ENCODE data around the gene ZNF428. TPM values are rescaled to one million over a fixed set of nuclear protein-coding genes. Genes with fewer than 3 reads are reported as not detected.

ZNF428 gene
- total RNA-seq, 1 experiment from 2014 or later: 46.8 TPM

DNA sequence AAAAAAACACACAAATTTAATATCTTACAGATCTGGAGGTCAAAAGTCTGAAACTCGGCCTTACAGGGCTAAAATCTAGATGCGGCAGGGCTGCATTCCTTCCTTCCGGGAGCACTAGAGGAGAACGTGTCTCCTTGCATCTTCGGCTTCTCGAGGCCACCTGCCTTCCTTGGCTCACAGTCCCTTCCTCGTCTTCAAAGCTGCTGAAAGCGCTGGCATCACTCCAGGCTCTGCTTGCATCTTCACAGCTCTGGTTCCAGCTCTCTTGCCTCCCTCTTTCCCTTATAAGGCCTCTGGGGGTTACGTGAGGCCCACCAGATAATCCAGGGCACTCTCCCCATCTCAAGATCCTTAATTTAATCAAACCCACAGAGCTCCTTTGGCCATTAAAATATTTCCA is 54.6 kb downstream of the ZNF428 start:
- Histone ChIP-seq H3K4me1 (ENCODE audit: insufficient read depth, low read length) (peaks cover 11% of the 10 kb centered on the region), H4K20me1 (ENCODE audit: low read length) (no peaks in the 10 kb centered on the region), H3K9me2 (replicated peaks; ENCODE audit: low read length) (no peaks in the 10 kb centered on the region), H3K4me2 (ENCODE audit: low read length) (no peak overlapping the region), H2AFZ (ENCODE audit: low read length) (no peak overlapping the region), H3K36me3 (ENCODE audit: low read depth, low read length) (no peaks in the 10 kb centered on the region; the same call in 1 of the 2 replicates), H3K27ac (ENCODE audit: low read length) (no peak overlapping the region), H3K27me3 (ENCODE audit: low read length) (no peaks in the 10 kb centered on the region), H3K9ac (ENCODE audit: low read length) (no peak overlapping the region), H3K4me3 (ENCODE audit: low read length) (no peak overlapping the region), H3F3A (ENCODE audit: low read length, unreplicated experiment) (no peaks in the 10 kb centered on the region), H3K9me3 (ENCODE audit: low read length) (no peaks in the 10 kb centered on the region), H3K79me2 (ENCODE audit: low read length) (0 out of 2 replicates have a peak, but pooled peaks cover 2% of the 10 kb centered on the region)
- POLR2A ChIA-PET (ENCODE audit: unreplicated experiment): no interaction called here
- CTCF ChIA-PET: no interaction called here
- no peak for TF ChIP-seq EZH2phosphoT487 (IDR thresholded peaks at IDR 0.05; ENCODE audit: borderline replicate concordance, low read length)
- TF ChIP-seq, protein P1, sequence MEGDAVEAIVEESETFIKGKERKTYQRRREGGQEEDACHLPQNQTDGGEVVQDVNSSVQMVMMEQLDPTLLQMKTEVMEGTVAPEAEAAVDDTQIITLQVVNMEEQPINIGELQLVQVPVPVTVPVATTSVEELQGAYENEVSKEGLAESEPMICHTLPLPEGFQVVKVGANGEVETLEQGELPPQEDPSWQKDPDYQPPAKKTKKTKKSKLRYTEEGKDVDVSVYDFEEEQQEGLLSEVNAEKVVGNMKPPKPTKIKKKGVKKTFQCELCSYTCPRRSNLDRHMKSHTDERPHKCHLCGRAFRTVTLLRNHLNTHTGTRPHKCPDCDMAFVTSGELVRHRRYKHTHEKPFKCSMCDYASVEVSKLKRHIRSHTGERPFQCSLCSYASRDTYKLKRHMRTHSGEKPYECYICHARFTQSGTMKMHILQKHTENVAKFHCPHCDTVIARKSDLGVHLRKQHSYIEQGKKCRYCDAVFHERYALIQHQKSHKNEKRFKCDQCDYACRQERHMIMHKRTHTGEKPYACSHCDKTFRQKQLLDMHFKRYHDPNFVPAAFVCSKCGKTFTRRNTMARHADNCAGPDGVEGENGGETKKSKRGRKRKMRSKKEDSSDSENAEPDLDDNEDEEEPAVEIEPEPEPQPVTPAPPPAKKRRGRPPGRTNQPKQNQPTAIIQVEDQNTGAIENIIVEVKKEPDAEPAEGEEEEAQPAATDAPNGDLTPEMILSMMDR (conservative IDR thresholded peaks at IDR 0.05; ENCODE audit: low read depth, low read length): no peak
- BruUV-seq (replicated peaks): no TSS peak
- intact Hi-C loops (cut with micrococcal nuclease): no loop called here
- DNase-seq: no peak
- no peak for ATAC-seq

DNA sequence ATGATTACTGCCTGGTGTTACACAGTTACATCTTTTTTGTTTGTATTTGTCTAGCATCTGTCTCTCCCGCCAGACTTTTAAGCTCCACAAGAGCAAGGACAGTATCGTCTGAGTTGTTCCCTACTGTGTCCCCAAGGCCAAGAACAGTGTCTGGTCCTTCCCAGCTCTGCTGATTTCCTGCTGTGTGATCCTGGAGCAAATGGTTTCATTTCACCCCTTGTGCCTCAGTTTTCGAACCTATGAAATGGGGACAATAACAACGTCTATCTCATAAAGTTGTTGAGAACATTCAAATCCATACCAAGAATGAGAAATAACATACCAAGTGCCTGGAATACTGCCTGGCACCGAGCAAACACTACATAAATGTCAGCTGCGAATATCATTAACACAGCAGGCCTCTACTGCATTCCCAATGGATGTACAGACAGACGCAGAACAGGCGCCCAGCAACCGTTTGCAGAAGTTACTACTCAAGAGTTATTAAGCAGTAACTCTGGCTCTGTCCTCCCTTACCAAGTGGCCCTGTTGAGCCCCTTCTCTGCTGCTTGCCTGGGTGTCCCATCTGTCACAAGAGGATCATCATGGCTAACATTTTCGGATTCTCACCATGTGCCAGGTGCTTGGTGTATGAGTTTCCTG is 55.5 kb downstream of the ZNF428 start:
- no TSS peak for BruUV-seq (replicated peaks)
- H3K4me1 ChIP-seq (ENCODE audit: insufficient read depth, low read length): peaks cover 11% of the 10 kb centered on the region
- DNase-seq (no peak), ATAC-seq (no peak)
- no peaks in the 10 kb centered on the region for H3K27me3 ChIP-seq (ENCODE audit: low read length)
- ChIA-PET CTCF (no interaction called here), POLR2A (ENCODE audit: unreplicated experiment) (no interaction called here)
- no peak overlapping the region for H2AFZ ChIP-seq (ENCODE audit: low read length)
- intact Hi-C loops (cut with micrococcal nuclease): no loop called here
- no peaks in the 10 kb centered on the region for H3K9me3 ChIP-seq (ENCODE audit: low read length)
- no peaks in the 10 kb centered on the region for H4K20me1 ChIP-seq (ENCODE audit: low read length)
- TF ChIP-seq EZH2phosphoT487 (IDR thresholded peaks at IDR 0.05; ENCODE audit: borderline replicate concordance, low read length): no peak
- no peak for TF ChIP-seq EZH2 (IDR thresholded peaks at IDR 0.05; ENCODE audit: low read length, unreplicated experiment)
- TF ChIP-seq, protein P1 (conservative IDR thresholded peaks at IDR 0.05; ENCODE audit: low read depth, low read length): no peak
- H3K27ac ChIP-seq (ENCODE audit: low read length): no peak overlapping the region
- H3K9ac ChIP-seq (ENCODE audit: low read length): no peak overlapping the region
- no peaks in the 10 kb centered on the region for H3K79me2 ChIP-seq (ENCODE audit: low read length)
- H3F3A ChIP-seq (ENCODE audit: low read length, unreplicated experiment): no peaks in the 10 kb centered on the region
- H3K9me2 ChIP-seq (replicated peaks; ENCODE audit: low read length): no peaks in the 10 kb centered on the region
- H3K4me2 ChIP-seq (ENCODE audit: low read length): no peak overlapping the region
- no peaks in the 10 kb centered on the region; the same call in 1 of the 2 replicates for H3K36me3 ChIP-seq (ENCODE audit: low read depth, low read length)
- H3K4me3 ChIP-seq (ENCODE audit: low read length): no peak overlapping the region

DNA sequence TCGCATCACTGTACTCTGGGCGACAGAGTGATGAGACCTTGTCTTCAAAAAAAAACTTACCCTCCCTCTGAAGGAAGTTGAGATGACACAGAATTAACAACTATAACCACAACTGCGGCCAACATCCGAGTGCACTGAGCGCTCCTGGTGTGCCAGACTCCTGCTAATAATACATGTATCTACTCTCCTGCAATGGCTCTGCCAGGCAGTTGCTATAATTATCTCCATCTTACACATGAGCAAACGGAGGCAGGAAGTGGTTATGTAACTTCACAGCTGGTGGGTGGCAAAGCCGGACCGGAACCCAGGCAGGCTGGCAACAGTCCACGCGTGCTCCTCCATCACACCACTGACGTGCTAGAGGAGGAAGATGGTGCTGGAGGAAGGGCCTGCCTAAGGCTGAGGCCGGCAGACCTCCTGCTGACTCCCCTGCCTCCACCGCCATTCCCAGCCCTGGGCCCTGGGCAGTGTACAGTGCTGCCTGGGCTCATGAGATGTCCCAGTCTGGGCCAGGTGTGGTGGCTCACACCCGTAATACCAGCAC is 56.7 kb downstream of the ZNF428 start:
- TF ChIP-seq, protein P1 (conservative IDR thresholded peaks at IDR 0.05; ENCODE audit: low read depth, low read length): no peak
- TF ChIP-seq EZH2 (IDR thresholded peaks at IDR 0.05; ENCODE audit: low read length, unreplicated experiment) (no peak), EZH2phosphoT487 (IDR thresholded peaks at IDR 0.05; ENCODE audit: borderline replicate concordance, low read length) (no peak)
- no peak overlapping the region for H3K4me3 ChIP-seq (ENCODE audit: low read length)
- no peak overlapping the region for H2AFZ ChIP-seq (ENCODE audit: low read length)
- H4K20me1 ChIP-seq (ENCODE audit: low read length): no peaks in the 10 kb centered on the region
- no TSS peak for BruUV-seq (replicated peaks)
- no peaks in the 10 kb centered on the region for H3K79me2 ChIP-seq (ENCODE audit: low read length)
- no peak overlapping the region; the same call in 1 of the 2 replicates for H3K9ac ChIP-seq (ENCODE audit: low read length)
- 0 out of 2 replicates have a peak overlapping the region, but pooled peaks have one; percentile 31 for H3K4me2 ChIP-seq (ENCODE audit: low read length)
- ATAC-seq (peak; percentile 75), DNase-seq (peak; percentile 71)
- ChIA-PET POLR2A (ENCODE audit: unreplicated experiment) (no interaction called here), CTCF (no interaction called here)
- intact Hi-C loops (cut with micrococcal nuclease): no loop called here
- H3F3A ChIP-seq (ENCODE audit: low read length, unreplicated experiment): no peaks in the 10 kb centered on the region
- H3K9me2 ChIP-seq (replicated peaks; ENCODE audit: low read length): no peaks in the 10 kb centered on the region
- H3K36me3 ChIP-seq (ENCODE audit: low read depth, low read length): no peaks in the 10 kb centered on the region; the same call in 1 of the 2 replicates
- H3K9me3 ChIP-seq (ENCODE audit: low read length): no peaks in the 10 kb centered on the region
- peak overlapping the region; percentile 78 for H3K27ac ChIP-seq (ENCODE audit: low read length)
- peaks cover 11% of the 10 kb centered on the region for H3K4me1 ChIP-seq (ENCODE audit: insufficient read depth, low read length)
- H3K27me3 ChIP-seq (ENCODE audit: low read length): no peaks in the 10 kb centered on the region
